Heart right ventricle (tissue), 16 donors: ENCODE data around the gene CACNB1. TPM values are rescaled to one million over a fixed set of nuclear protein-coding genes. Genes with fewer than 3 reads are reported as not detected.

ENCODE experiments used
- ATAC-seq, 8 donors: fragments of 200-7000 bp; cut with Tn5 transposase; one replicate each; pipeline ENCODE4 v1.9.1; 2020; ENCODE audit warnings: mild to moderate bottlenecking in 8 of 8, moderate library complexity in 8 of 8, moderate number of reproducible peaks in 1 of 8
- DNase-seq, 2 donors: peaks; one replicate each; pipeline ENCODE4 v3.0.0-alpha.2; 2020
- H3K27ac ChIP-seq, 10 donors: fragments of 200-600 bp; sonication (generic) in 2 of 10; one replicate each; pipeline versions ENCODE4 v1.5.0 to v1.8.0; 2020 to 2022; ENCODE audit warnings: mild to moderate bottlenecking in 3 of 10
- H3K27me3 ChIP-seq, 7 donors: fragments of 200-600 bp; one replicate each; pipeline ENCODE4 v1.8.0; 2021 to 2022; ENCODE audit warnings: mild to moderate bottlenecking in 2 of 7
- H3K36me3 ChIP-seq, 9 donors: fragments of 200-600 bp; sonication (generic) in 1 of 9; one replicate each; pipeline versions ENCODE4 v1.5.0 to v1.8.0; 2020 to 2022; ENCODE audit warnings: mild to moderate bottlenecking in 2 of 9
- H3K4me1 ChIP-seq, 9 donors: fragments of 200-600 bp; sonication (generic) in 1 of 9; one replicate each; pipeline versions ENCODE4 v1.5.0 to v1.8.0; 2020 to 2022; ENCODE audit warnings: mild to moderate bottlenecking in 4 of 9
- H3K4me3 ChIP-seq, 10 donors: fragments of 200-600 bp; sonication (generic) in 2 of 10; one replicate each; pipeline versions ENCODE4 v1.5.0 to v1.8.0; 2020 to 2022; ENCODE audit warnings: mild to moderate bottlenecking in 7 of 10, moderate library complexity in 2 of 10
- H3K9me3 ChIP-seq, 11 donors: fragments of 200-600 bp in 10 of 11; sonication (generic) in 2 of 11; one replicate each; pipeline versions ENCODE4 v1.5.0 to v1.8.0; 2013 to 2022; ENCODE audit warnings: mild to moderate bottlenecking in 2 of 11, control low read depth in 1 of 11, moderate library complexity in 1 of 11
- WGBS, 2 donors: extraction: QIAGEN DNeasy Blood & Tissue Kit; methylation state at CpG; one replicate each; pipeline ENCODE4 v1.1.7; 2013; ENCODE audit warnings: inconsistent platforms in 1 of 2; 5-methylcytosine and 5-hydroxymethylcytosine counted together
- intact Hi-C, 10 donors: fragments of 100-400 bp; cut with DNase I; formaldehyde crosslinking; loops; one replicate each; pipeline versions ENCODE4 v1.11.1 to v1.14.2; 2022
- polyA plus RNA-seq, 2 donors: library from polyadenylated mRNA; stranded (reverse); fragments of 200-250 nt; gene quantifications; one replicate each; pipeline ENCODE4 v1.2.3, GENCODE V29; 2013
- total RNA-seq, 10 donors: library from RNA; stranded (reverse); fragmentation: NEBNext Ultra II Directional in 3 of 10; extraction: Animal tissue kit (Norgen Biotek cat#: 25700) in 3 of 10; gene quantifications; one replicate each; pipeline versions ENCODE4 v1.2.1 to v1.2.4, GENCODE V29; 2021 to 2023
- TF ChIP-seq, protein P1 (sequence below), 9 donors: fragments of 200-600 bp; sonication (generic) in 2 of 9; IDR thresholded peaks; one replicate each; pipeline versions ENCODE4 v1.5.0 to v1.8.0; 2021 to 2022; ENCODE audit warnings: antibody characterized with exemption in 9 of 9, mild to moderate bottlenecking in 5 of 9, moderate library complexity in 1 of 9
- donor health status: Arrhythmogenic right ventricular cardiomyopathy.
- donor health status: ischemic (EF 13 %, LVEDD 7.1; RV severe dilation, severe dysfunction).
- donor health status: healthy with polysubstance abuse.
- donor health status: DM: no; HTN: yes; CAD: no.
- donor health status: DM: no; HTN: no; CAD: no.
- donor health status: ischemic (EF 25% LVEDD 6.9; RV normal size, moderate dysfunction).
- donor health status: ischemic (EF 25% LVEDD 5.7; RV mildly dilated, moderate dysfunction).
- donor health status: healthy.
- donor health status: DM: yes; HTN: yes; CAD: no.
- donor health status: Ischemic cardiomyopathy.
- donor health status: ischemic (EF 35%, LVEDD 5.7; RV mildly dilated, moderate dysfunction).
- donor health status: nonischemic (EF 11% LVEDD 7.7; RV severe dilation, severe dysfunction).
- donor health status: DM: yes; HTN: yes; CAD: no.
- donor health status: PGD.
- donor health status: ischemic (EF 29% LVEDD 5.4; RV normal size, mild dysfunction).
- donor health status: nonischemic (EF 23%, LVEDD 6.1; RV moderate dilation, normal function).

The CACNB1 gene
- total and polyA plus RNA-seq, 12 donors: 3.3 to 11.5 (median 5.3) TPM

- DNase-seq (no peak), ATAC-seq (peak in 3 of 8 donors; percentile 5 to 40 (median 39))
- WGBS, 2 donors: 75 to 78% methylated on average over 11 of the region's 11 CpGs
- TF ChIP-seq, protein P1, sequence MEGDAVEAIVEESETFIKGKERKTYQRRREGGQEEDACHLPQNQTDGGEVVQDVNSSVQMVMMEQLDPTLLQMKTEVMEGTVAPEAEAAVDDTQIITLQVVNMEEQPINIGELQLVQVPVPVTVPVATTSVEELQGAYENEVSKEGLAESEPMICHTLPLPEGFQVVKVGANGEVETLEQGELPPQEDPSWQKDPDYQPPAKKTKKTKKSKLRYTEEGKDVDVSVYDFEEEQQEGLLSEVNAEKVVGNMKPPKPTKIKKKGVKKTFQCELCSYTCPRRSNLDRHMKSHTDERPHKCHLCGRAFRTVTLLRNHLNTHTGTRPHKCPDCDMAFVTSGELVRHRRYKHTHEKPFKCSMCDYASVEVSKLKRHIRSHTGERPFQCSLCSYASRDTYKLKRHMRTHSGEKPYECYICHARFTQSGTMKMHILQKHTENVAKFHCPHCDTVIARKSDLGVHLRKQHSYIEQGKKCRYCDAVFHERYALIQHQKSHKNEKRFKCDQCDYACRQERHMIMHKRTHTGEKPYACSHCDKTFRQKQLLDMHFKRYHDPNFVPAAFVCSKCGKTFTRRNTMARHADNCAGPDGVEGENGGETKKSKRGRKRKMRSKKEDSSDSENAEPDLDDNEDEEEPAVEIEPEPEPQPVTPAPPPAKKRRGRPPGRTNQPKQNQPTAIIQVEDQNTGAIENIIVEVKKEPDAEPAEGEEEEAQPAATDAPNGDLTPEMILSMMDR (IDR thresholded peaks at IDR 0.05): no peak
- no peaks in the 10 kb centered on the region for H3K36me3 ChIP-seq
- peak overlapping the region in 1 of 10 donors; percentile 50 for H3K27ac ChIP-seq
- no peaks in the 10 kb centered on the region for H3K9me3 ChIP-seq
- H3K4me3 ChIP-seq: no peak overlapping the region
- intact Hi-C loops: no loop called here
- H3K4me1 ChIP-seq: peaks cover 9 to 24% (median 18%) of the 10 kb centered on the region in 9 donors
- peaks cover 0 to 19% (median 7%) of the 10 kb centered on the region in 7 donors for H3K27me3 ChIP-seq
These were observed 14.8 kb upstream of the CACNB1 start for GRCh38 chr17:39212195-39212810.

DNA sequence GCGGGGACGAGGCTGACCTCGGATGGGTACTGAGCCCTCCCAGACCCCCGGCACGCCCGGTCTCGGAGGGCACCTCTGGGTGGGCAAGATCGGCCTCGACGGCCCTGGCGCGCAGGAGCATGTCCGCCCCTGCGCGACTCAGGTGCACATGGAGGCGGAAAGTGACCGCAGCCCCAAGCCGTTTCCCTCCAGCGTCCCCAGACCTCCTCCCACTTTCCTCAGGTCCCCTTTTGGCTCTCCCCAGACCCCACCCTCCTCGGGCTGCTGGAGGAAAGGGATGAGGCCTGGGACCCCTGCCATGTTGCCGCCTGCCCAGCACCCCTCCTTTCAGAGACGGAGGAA is 12.6 kb upstream of the CACNB1 start:
- ATAC-seq (peak in 1 of 8 donors; percentile 6), DNase-seq (no peak)
- intact Hi-C loops: no loop called here
- Histone ChIP-seq H3K9me3 (no peaks in the 10 kb centered on the region), H3K4me1 (peaks cover 9 to 25% (median 18%) of the 10 kb centered on the region in 9 donors), H3K27ac (peak overlapping the region in 4 of 10 donors; percentile 13 to 50 (median 18)), H3K36me3 (peaks cover 0 to 3% (median 1%) of the 10 kb centered on the region in 9 donors), H3K4me3 (peak overlapping the region; percentile 14 to 57 (median 50)), H3K27me3 (peaks cover 0 to 17% (median 2%) of the 10 kb centered on the region in 7 donors)
- WGBS, 2 donors: 8 to 11% methylated on average over 22 of the region's 22 CpGs
- TF ChIP-seq, protein P1 (IDR thresholded peaks at IDR 0.05): no peak

DNA sequence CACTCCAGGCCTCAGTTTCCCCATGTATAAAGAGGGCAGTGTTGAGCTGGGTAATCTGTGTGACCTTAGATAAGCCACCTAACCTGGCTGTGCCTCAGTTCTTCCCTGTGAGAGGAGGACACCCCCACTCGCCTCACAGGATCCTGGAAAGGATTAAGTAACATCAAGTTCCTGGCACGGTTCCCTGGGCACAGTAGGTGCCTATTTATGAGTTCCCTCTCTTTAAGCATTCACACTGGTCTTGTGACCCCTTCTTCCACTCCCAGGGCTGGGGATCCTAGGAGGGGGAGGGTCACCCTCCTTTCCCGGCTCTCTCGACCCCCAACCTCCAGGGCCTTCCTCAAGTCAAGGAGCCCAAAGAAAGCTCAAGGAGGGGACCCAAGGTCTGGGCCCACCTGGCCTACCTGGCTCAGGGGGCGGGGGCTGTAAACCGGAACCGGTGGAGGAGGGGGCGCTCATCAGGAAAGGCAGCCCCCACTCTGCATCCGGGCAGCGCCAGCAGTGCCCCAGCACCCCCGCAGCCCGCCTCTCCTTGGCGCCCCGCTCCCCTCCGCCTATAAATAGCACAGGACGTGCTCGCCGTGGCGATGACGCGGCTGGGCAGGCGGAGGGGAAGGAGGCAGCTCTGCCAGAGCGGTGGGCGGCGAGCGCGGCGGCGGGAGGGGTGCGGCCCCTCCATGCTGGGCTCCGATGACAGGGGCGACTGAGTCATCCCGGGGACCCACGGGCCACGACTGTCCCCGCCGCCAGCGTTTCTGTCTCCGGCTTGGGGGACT is 12.0 kb upstream of the CACNB1 start:
- DNase-seq (peak; percentile 68 to 74), ATAC-seq (peak; percentile 71 to 92 (median 78))
- 2 to 3% methylated on average over 37 to 39 of the region's 39 CpGs for WGBS, 2 donors
- peak overlapping the region in 6 of 10 donors; percentile 13 to 50 (median 32) for H3K27ac ChIP-seq
- peaks cover 0 to 9% (median 7%) of the 10 kb centered on the region in 9 donors for H3K36me3 ChIP-seq
- intact Hi-C loops: loop anchor here in 5 of 10 donors (2.0 to 5.0 kb wide), 2 partner anchors 33 to 35 kb away; no protein-coding TSS in a partner anchor
- H3K4me1 ChIP-seq: peaks cover 9 to 25% (median 18%) of the 10 kb centered on the region in 9 donors
- H3K9me3 ChIP-seq: no peaks in the 10 kb centered on the region
- peak overlapping the region; percentile 14 to 57 (median 50) for H3K4me3 ChIP-seq
- TF ChIP-seq, protein P1 (IDR thresholded peaks at IDR 0.05): no peak
- peaks cover 0 to 17% (median 2%) of the 10 kb centered on the region in 7 donors for H3K27me3 ChIP-seq

DNA sequence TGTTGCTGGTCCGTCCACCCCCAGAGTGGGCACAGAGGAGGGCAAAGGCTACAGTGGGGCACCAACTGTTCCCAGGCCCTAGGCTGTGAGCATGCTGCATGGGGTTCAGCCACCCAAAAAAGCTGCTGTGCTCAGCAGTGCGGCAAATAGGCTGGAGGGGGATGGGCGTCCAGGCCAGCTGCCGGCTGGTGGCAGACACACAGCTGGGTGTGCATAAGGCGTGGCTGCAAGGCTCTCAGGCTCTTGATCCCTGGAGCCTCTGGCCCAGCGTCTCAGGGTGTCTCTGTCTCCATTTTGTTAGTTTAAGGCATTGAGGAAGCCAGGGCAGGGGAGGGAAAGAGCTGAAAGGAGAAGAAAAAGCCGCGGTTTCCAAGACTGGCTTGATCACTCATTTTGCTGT is 11.4 kb upstream of the CACNB1 start:
- 68 to 69% methylated on average over 8 of the region's 8 CpGs for WGBS, 2 donors
- H3K27ac ChIP-seq: peak overlapping the region in 2 of 10 donors; percentile 43 to 50
- H3K36me3 ChIP-seq: peaks cover 0 to 15% (median 13%) of the 10 kb centered on the region in 9 donors
- TF ChIP-seq, protein P1 (IDR thresholded peaks at IDR 0.05): no peak
- intact Hi-C loops: loop anchor here in 5 of 10 donors (2.0 to 5.0 kb wide), 2 partner anchors 33 to 36 kb away; no protein-coding TSS in a partner anchor
- no peaks in the 10 kb centered on the region for H3K9me3 ChIP-seq
- ATAC-seq (peak in 2 of 8 donors; percentile 7 to 19), DNase-seq (no peak)
- H3K4me3 ChIP-seq: peak overlapping the region in 1 of 10 donors; percentile 53
- H3K4me1 ChIP-seq: peaks cover 9 to 25% (median 18%) of the 10 kb centered on the region in 9 donors
- H3K27me3 ChIP-seq: peaks cover 0 to 17% (median 2%) of the 10 kb centered on the region in 7 donors
